Measurements from ENCODE around the gene HECTD4.

DNA sequence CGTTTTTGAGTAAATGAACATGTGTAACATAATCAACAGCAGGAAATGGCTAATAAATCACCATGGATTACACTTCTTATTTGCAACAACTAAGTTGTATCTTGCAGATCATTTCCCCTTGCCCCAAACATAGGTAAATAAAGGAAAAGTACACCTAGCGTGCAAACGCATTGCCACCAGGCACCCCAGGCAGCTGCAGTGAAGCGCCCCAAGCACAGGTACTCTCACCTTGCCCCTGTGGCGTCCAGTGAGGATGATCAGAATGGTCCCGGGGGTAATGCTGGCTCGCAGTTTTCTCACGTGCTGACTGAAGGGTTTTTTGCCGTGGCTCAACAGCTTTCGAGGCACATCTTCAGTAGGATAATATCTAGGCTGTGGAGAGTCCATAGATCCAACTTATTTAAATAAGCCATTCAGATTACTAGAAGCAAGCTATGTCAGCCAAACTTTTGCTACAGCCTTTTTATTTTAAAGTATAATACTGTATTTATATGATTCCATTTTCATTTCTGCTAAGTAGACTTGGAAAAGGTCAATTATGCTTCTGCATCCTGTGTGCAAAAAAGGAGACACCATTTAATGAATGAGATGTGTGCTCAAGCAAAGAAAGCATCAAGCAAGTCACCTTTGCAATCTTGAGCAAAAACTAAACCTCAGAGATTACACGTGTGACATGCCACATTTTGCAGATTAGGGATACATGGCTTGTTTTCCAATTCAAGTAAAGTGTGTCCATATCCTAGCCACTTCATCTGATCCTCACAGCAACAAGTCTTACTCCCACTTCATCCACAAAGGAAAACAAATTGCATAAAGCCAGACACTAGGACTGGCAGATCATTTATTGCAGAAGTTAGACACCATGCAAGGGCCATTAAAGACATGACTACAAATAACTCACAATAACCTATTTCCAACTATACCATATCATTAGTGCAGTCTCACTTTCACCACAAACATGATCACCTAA is 24.6 kb upstream of the HECTD4 start:
- TF ChIP-seq CTCF (conservative IDR thresholded peaks at IDR 0.05 in 1 of 2, IDR thresholded peaks at IDR 0.05 in 1 of 2; ENCODE audit: extremely low read depth in 1 of 2, insufficient read depth in 1 of 2, low read depth in 1 of 2, low read length in 2 of 2), result no peak
- no peak for TF ChIP-seq EZH2 (IDR thresholded peaks at IDR 0.05; ENCODE audit: borderline replicate concordance, low read length)
